Stomach smooth muscle (tissue), 2 donors: ENCODE data around the gene AKR1B1.
A peak's percentile ranks its signal among the peaks of the same experiment; 100 is the strongest.
"Not testable (repeated sequence)": the region's sequence is repeated elsewhere in the genome, so short reads cannot be mapped to it uniquely, and the experiment has no call there.

Source experiments
- H3K27ac ChIP-seq: one replicate; pipeline ENCODE4 v1.7.0; 2013; ENCODE audit warnings: mild to moderate bottlenecking, low read length, inconsistent platforms
- H3K27me3 ChIP-seq, 2 donors: one replicate each; pipeline ENCODE4 v1.7.0; 2013; ENCODE audit warnings: low read length in 2 of 2; ENCODE audit not compliant: insufficient read depth in 2 of 2, control insufficient read depth in 1 of 2
- H3K36me3 ChIP-seq, 2 donors: one replicate each; pipeline ENCODE4 v1.7.0; 2013; ENCODE audit warnings: low read length in 2 of 2; ENCODE audit not compliant: control insufficient read depth in 2 of 2, insufficient read depth in 2 of 2
- H3K4me1 ChIP-seq: one replicate; pipeline ENCODE4 v1.7.0; 2013; ENCODE audit warnings: low read length; ENCODE audit not compliant: control insufficient read depth, insufficient read depth
- H3K4me3 ChIP-seq, 2 donors: one replicate each; pipeline ENCODE4 v1.7.0; 2013; ENCODE audit warnings: low read length in 2 of 2
- H3K9ac ChIP-seq, 2 donors: one replicate each; pipeline ENCODE4 v1.7.0; 2013; ENCODE audit warnings: low read length in 2 of 2, mild to moderate bottlenecking in 1 of 2
- H3K9me3 ChIP-seq, 2 donors: one replicate each; pipeline ENCODE4 v1.7.0; 2013; ENCODE audit warnings: low read length in 2 of 2; ENCODE audit not compliant: control insufficient read depth in 2 of 2
- donor health status: healthy.
- donor health status: Pancreatic carcinoma.

Gene AKR1B1

GRCh38 chr7:134458806-134459698 is at the start of gene AKR1B1:
Gene AKR1B1 (minus strand): TSS chr7:134459100. CDS start chr7:134459062, 38 bp downstream.
- Histone ChIP-seq H3K27me3 (no peaks in the 10 kb centered on the region), H3K36me3 (peaks cover 0 to 2% of the 10 kb centered on the region in 2 donors), H3K4me3 (peak within 1 kb of the TSS; percentile 80 to 93), H3K27ac (peak within 1 kb of the TSS; percentile 62), H3K4me1 (peaks cover 20% of the 10 kb centered on the region), H3K9ac (peak within 1 kb of the TSS; percentile 78 to 80), H3K9me3 (no peaks in the 10 kb centered on the region)

- no peak overlapping the region for H3K27ac ChIP-seq
- no peaks in the 10 kb centered on the region for H3K4me1 ChIP-seq
- no peak overlapping the region for H3K9ac ChIP-seq
- no peaks in the 10 kb centered on the region for H3K36me3 ChIP-seq
- H3K27me3 ChIP-seq, result no peaks in the 10 kb centered on the region
- H3K4me3 ChIP-seq, result no peak overlapping the region
- H3K9me3 ChIP-seq, result no peaks in the 10 kb centered on the region
Measured at GRCh38 chr7:134505856-134506255, 47.0 kb upstream of the AKR1B1 start.

- H3K4me3 ChIP-seq, result no peak overlapping the region
- H3K27ac ChIP-seq, result no peak overlapping the region
- no peaks in the 10 kb centered on the region for H3K36me3 ChIP-seq
- no peaks in the 10 kb centered on the region for H3K27me3 ChIP-seq
- H3K9me3 ChIP-seq, result no peaks in the 10 kb centered on the region
- no peaks in the 10 kb centered on the region for H3K4me1 ChIP-seq
- H3K9ac ChIP-seq, result no peak overlapping the region
Measured at GRCh38 chr7:134504660-134505164, 45.8 kb upstream of the AKR1B1 start.

DNA sequence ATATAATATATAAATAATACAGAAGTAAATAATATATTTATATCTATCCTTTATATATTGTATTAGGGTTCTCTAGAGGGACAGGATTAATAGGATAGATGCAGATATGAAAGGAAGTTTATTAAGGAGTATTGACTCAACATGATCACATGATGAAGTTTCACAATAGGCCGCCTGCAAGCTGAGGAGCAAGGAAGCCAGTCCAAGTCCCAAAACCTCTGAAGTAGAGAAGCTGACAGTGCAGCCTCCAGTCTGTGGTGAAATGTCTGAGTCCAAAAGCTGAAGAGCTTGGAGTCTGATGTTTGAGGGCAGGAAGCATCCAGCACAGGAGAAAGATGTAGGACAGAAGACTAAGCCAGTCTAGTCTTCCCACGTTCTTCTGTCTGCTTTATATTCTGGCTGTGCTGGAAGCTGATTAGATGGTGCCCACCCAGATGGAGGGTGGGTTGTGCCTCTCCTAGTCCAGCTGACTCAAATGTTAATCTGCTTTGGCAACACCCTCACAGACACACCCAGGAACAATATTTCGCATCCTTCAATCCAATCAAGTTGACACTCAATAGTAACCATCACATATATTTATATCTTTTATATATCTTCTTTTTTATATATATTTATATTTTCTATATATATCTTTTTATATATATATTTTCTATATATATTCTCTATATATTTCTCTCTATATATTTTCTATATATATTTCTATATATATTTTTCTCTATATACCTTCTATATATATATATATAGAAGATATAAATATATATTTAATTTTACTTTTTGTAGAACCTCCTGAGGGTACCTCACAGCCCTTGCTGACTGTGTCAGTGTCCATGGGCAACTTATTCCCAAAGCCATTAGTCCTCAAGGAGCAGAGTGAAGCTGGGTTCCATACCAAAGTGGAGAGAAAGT is 43.8 kb upstream of the AKR1B1 start:
- Histone ChIP-seq H3K9ac (no peak overlapping the region), H3K36me3 (no peaks in the 10 kb centered on the region), H3K4me3 (no peak overlapping the region), H3K9me3 (no peaks in the 10 kb centered on the region), H3K27ac (no peak overlapping the region), H3K27me3 (no peaks in the 10 kb centered on the region), H3K4me1 (no peaks in the 10 kb centered on the region)

- no peak overlapping the region for H3K27ac ChIP-seq
- no peaks in the 10 kb centered on the region for H3K36me3 ChIP-seq
- no peak overlapping the region for H3K4me3 ChIP-seq
- H3K4me1 ChIP-seq, result no peaks in the 10 kb centered on the region
- no peak overlapping the region for H3K9ac ChIP-seq
- no peaks in the 10 kb centered on the region for H3K9me3 ChIP-seq
- no peaks in the 10 kb centered on the region for H3K27me3 ChIP-seq
Measured at GRCh38 chr7:134500982-134501381, 42.1 kb upstream of the AKR1B1 start.

- Histone ChIP-seq H3K4me3 (no peak overlapping the region), H3K9ac (no peak overlapping the region), H3K36me3 (no peaks in the 10 kb centered on the region), H3K9me3 (no peaks in the 10 kb centered on the region), H3K4me1 (no peaks in the 10 kb centered on the region), H3K27ac (no peak overlapping the region), H3K27me3 (no peaks in the 10 kb centered on the region)
Measured at GRCh38 chr7:134500406-134500805, 41.5 kb upstream of the AKR1B1 start.

- Histone ChIP-seq H3K27me3 (no peaks in the 10 kb centered on the region), H3K36me3 (no peaks in the 10 kb centered on the region), H3K4me1 (no peaks in the 10 kb centered on the region), H3K9me3 (no peaks in the 10 kb centered on the region), H3K9ac (no peak overlapping the region), H3K4me3 (no peak overlapping the region), H3K27ac (no peak overlapping the region)
Measured at GRCh38 chr7:134495546-134495945, 36.6 kb upstream of the AKR1B1 start.

GRCh38 chr7:134493091-134493490 is 34.2 kb upstream of the AKR1B1 start:
- no peaks in the 10 kb centered on the region for H3K36me3 ChIP-seq
- no peak overlapping the region for H3K4me3 ChIP-seq
- H3K4me1 ChIP-seq, result no peaks in the 10 kb centered on the region
- no peak overlapping the region for H3K27ac ChIP-seq
- H3K9ac ChIP-seq, result no peak overlapping the region
- no peaks in the 10 kb centered on the region for H3K9me3 ChIP-seq
- no peaks in the 10 kb centered on the region for H3K27me3 ChIP-seq

DNA sequence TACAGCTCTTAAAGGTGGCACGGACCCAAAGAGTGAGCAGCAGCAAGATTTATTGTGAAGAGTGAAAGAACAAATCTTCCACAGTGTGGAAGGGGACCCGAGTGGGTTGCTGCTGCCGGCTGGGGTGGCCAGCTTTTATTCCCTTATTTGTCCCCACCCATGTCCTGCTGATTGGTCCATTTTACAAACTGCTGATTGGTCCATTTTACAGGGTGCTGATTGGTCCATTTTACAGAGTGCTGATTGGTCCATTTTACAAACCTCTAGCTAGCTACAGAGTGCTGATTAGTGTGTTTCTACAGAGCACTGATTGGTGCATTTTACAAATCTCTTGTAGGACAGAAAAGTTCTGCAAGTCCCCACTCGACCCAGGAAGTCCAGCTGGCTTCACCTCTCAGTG is 28.8 kb upstream of the AKR1B1 start:
- not testable (repeated sequence) for H3K36me3 ChIP-seq, H3K27me3 ChIP-seq, H3K4me1 ChIP-seq, H3K9me3 ChIP-seq, H3K27ac ChIP-seq, H3K9ac ChIP-seq, H3K4me3 ChIP-seq

GRCh38 chr7:134485203-134485602 is 26.3 kb upstream of the AKR1B1 start:
- no peaks in the 10 kb centered on the region for H3K36me3 ChIP-seq
- H3K27me3 ChIP-seq, result no peaks in the 10 kb centered on the region
- H3K4me3 ChIP-seq, result no peak overlapping the region
- no peaks in the 10 kb centered on the region for H3K4me1 ChIP-seq
- no peak overlapping the region for H3K27ac ChIP-seq
- no peak overlapping the region for H3K9ac ChIP-seq
- no peaks in the 10 kb centered on the region for H3K9me3 ChIP-seq
